Measurements from ENCODE around the gene TMOD2.
A peak's percentile ranks its signal among the peaks of the same experiment; 100 is the strongest.

TMOD2 gene

DNA sequence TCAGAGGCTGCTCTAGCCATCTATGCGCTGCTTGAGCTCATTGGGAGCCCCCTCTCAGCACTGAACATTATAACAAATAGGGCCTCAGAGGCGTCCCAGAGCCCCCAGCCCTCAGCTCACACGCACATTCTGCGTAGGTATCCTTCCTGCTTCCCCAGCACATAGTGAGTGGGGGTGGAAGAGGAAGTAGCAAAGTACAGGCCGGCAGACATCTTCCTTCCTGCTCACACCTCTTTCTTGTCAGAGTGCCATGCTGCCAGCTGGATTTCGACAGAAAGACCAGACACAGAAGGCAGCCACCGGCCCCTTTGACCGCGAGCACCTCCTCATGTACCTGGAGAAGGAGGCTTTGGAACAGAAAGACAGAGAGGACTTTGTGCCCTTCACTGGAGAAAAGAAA, 16.6 kb downstream of the TMOD2 start:
- TF ChIP-seq, protein P1, sequence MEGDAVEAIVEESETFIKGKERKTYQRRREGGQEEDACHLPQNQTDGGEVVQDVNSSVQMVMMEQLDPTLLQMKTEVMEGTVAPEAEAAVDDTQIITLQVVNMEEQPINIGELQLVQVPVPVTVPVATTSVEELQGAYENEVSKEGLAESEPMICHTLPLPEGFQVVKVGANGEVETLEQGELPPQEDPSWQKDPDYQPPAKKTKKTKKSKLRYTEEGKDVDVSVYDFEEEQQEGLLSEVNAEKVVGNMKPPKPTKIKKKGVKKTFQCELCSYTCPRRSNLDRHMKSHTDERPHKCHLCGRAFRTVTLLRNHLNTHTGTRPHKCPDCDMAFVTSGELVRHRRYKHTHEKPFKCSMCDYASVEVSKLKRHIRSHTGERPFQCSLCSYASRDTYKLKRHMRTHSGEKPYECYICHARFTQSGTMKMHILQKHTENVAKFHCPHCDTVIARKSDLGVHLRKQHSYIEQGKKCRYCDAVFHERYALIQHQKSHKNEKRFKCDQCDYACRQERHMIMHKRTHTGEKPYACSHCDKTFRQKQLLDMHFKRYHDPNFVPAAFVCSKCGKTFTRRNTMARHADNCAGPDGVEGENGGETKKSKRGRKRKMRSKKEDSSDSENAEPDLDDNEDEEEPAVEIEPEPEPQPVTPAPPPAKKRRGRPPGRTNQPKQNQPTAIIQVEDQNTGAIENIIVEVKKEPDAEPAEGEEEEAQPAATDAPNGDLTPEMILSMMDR (conservative IDR thresholded peaks at IDR 0.05; ENCODE audit: control insufficient read depth, insufficient read depth, low read depth, low read length), result no peak
- DNase-seq (ENCODE audit: low read depth), result no peak
- H3K4me3 ChIP-seq (ENCODE audit: control insufficient read depth, low read depth, low read length), result no peak overlapping the region

DNA sequence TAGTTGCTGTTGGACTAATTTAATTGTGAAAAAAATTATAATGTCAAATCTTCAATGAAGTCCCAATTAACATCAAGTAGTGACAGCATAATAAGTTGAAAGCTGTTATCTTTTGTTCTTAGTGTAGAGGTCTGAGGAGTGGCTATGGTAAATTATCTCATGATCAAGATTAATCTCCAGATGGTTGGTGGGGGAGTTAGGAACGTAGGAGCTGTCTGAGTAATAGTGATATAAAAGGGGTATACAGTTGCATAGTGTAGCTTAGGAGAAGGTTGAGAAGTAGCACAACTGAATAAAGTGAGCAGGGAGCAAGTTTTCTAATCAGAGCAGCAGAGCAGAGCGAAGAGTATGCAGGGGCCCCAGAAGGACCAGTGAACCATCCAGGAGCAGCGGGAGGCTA, 19.5 kb downstream of the TMOD2 start:
- TF ChIP-seq, protein P1 (conservative IDR thresholded peaks at IDR 0.05; ENCODE audit: control insufficient read depth, insufficient read depth, low read depth, low read length), result no peak

DNA sequence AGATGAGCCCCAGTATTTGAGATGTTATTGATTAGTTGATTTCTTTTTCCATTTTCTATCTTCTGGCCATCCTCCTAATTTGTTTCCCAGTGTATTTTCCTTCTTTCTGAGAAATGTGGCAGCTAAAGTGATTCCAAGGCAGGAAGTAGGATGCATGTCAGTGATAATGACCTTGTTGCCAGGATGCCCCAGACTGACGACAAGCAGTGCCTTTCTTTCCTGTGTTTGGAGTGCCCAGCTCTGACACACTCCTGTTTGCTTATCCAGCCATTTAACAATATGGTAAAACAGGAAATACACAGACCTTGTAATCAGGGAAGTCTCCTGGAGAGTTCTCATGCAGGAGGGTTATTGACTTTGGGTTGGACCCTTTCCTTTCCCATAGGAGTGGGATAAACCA, 20.4 kb downstream of the TMOD2 start:
- TF ChIP-seq, protein P1 (conservative IDR thresholded peaks at IDR 0.05; ENCODE audit: control insufficient read depth, insufficient read depth, low read depth, low read length), result no peak
- no peak overlapping the region for H3K4me3 ChIP-seq (ENCODE audit: control insufficient read depth, low read depth, low read length)
- DNase-seq (ENCODE audit: low read depth), result no peak

More for the DNA sequence above, 19.5 kb downstream of the TMOD2 start:
- DNase-seq (ENCODE audit: low read depth), result no peak
- no peak overlapping the region for H3K4me3 ChIP-seq (ENCODE audit: control insufficient read depth, low read depth, low read length)

DNA sequence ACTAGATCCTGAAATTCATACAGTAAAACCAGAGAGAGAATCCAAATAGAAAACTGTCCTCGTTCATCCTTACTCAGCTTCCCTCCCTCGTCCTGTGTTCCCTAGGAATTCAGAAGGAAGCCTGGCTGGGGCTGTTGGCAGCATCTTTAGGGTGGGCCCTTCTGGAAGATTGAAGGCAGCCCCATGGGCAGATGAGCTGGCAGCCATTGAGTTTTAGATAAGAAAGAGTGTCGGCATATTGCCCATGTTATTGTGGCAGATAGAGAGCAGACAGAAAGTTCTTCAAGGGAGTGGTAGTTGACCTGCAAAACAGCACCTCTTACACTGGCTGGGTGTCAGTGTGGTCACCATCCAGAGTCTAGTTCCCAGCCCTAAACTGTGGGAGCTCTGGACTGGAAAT, 23.5 kb downstream of the TMOD2 start:
- no peak overlapping the region for H3K4me3 ChIP-seq (ENCODE audit: control insufficient read depth, low read depth, low read length)
- TF ChIP-seq, protein P1 (conservative IDR thresholded peaks at IDR 0.05; ENCODE audit: control insufficient read depth, insufficient read depth, low read depth, low read length), result no peak
- no peak for DNase-seq (ENCODE audit: low read depth)

DNA sequence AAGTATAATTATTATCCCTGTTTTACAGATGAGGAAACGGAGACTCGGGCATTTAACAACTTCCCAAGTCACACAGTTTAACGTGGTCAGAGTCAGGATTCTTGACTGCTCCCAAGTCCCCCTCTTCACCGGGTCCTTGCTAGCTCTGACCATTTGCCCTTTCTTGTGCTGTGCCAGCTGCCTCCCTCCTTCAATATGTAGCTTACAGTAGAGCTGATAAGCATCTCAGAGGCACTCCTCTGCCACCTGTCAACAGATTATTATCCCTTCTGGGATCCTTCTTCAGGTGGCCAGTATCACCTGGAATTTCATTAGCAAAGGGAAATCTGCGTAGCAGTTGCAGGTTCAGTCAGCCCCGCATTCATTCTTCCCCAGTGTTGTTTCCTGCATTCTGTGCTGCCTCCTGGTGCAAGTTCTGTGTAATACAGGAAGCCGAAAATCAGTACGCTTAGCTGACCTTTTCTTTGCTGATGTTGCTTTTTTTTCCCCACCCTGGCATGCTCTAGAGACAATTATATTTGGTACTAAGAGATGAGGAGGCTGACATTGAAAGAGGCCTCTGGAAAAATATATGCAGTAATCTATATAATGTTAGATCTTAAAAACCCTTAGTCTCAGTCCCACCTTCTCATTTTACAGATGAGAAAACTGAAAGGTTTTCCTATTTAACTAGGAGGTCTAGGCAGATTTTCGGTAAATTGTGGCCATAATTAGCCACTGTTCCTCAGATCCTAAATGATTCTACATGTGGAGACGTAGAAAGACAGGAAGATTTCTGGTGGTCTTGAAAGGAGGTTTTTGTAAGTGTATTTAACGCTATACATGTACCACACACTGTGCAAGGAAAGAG, 24.8 kb downstream of the TMOD2 start:
- no peak overlapping the region for H3K4me3 ChIP-seq (ENCODE audit: control insufficient read depth, low read depth, low read length)
- peak; percentile 66 for DNase-seq (ENCODE audit: low read depth)
- TF ChIP-seq, protein P1 (conservative IDR thresholded peaks at IDR 0.05; ENCODE audit: control insufficient read depth, insufficient read depth, low read depth, low read length), result peak; percentile 93

DNA sequence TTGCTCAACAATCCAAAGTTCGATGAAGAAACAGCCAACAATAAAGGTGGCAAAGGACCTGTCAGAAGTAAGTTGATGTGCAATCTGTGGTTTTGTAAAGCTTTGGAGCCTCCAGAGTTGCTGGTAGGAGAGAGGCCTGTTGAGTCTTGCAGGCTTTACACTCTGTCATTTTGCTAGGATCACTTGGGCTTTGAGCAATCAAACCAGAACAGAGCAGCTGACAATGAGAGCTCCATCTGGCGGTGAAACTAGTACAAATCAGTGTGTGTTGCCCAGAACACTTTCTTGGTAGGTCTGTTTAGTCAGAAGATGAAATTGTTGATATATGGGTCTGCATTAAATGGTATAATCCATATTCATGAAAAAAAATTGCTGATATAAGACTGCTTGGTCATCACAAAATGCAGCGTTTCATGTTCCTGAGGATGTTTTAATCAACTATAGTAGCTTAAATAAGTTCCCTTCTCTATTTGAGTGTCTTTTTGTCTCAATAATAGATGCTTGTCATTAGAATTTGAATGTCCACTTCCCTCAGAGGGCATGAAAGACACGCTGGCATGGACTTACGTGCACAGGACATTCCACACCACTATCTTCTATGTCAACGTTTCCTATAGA, 25.7 kb downstream of the TMOD2 start:
- peak; percentile 82 for DNase-seq (ENCODE audit: low read depth)
- H3K4me3 ChIP-seq (ENCODE audit: control insufficient read depth, low read depth, low read length), result no peak overlapping the region
- TF ChIP-seq, protein P1 (conservative IDR thresholded peaks at IDR 0.05; ENCODE audit: control insufficient read depth, insufficient read depth, low read depth, low read length), result peak; percentile 82

Measured in fibroblast of mammary gland (primary cell).